Kidney (tissue), 14 donors: ENCODE data around the gene HTR3B. TPM values are rescaled to one million over a fixed set of nuclear protein-coding genes. Genes with fewer than 3 reads are reported as not detected.
A peak's percentile ranks its signal among the peaks of the same experiment; 100 is the strongest.

Experiments used
- DNase-seq, 5 donors: peaks; one replicate each; pipeline ENCODE4 v3.0.0-alpha.2; 2013 to 2020
- FAIRE-seq: peaks from 2 replicates; lab custom pipeline; 2012; peaks lifted over from hg19 to GRCh38; lab: Jason Lieb, UNC
- H3K27ac ChIP-seq, 2 donors: one replicate each; pipeline ENCODE4 v1.7.0; 2013; ENCODE audit warnings: low read depth in 2 of 2, low read length in 2 of 2, inconsistent platforms in 1 of 2
- H3K27me3 ChIP-seq: one replicate; pipeline ENCODE4 v1.7.1; 2013; ENCODE audit warnings: low read length, inconsistent platforms; ENCODE audit not compliant: control insufficient read depth, insufficient read depth
- H3K36me3 ChIP-seq, 3 donors: one replicate each; pipeline versions ENCODE4 v1.7.0 to v1.7.1; 2013; ENCODE audit warnings: low read length in 3 of 3, control low read depth in 1 of 3, inconsistent platforms in 1 of 3; ENCODE audit not compliant: insufficient read depth in 3 of 3, control insufficient read depth in 2 of 3
- H3K4me1 ChIP-seq, 3 donors: one replicate each; pipeline versions ENCODE4 v1.7.0 to v1.7.1; 2013; ENCODE audit warnings: low read length in 3 of 3, inconsistent platforms in 1 of 3, low read depth in 1 of 3; ENCODE audit not compliant: control insufficient read depth in 2 of 3, insufficient read depth in 2 of 3
- H3K4me3 ChIP-seq, 3 donors: one replicate each; pipeline versions ENCODE4 v1.7.0 to v1.8.1; 2013; ENCODE audit warnings: low read length in 3 of 3, control low read depth in 1 of 3, inconsistent platforms in 1 of 3
- H3K9ac ChIP-seq, 3 donors: one replicate each; pipeline versions ENCODE4 v1.7.0 to v1.7.1; 2013; ENCODE audit warnings: low read length in 3 of 3, control low read depth in 1 of 3, inconsistent platforms in 1 of 3
- H3K9me3 ChIP-seq, 3 donors: one replicate each; pipeline versions ENCODE4 v1.7.0 to v1.7.1; 2013; ENCODE audit warnings: low read length in 3 of 3, control low read depth in 1 of 3, inconsistent platforms in 1 of 3; ENCODE audit not compliant: control insufficient read depth in 2 of 3, insufficient read depth in 1 of 3
- intact Hi-C: fragments of 100-400 bp; cut with DNase I; formaldehyde crosslinking; loops from one replicate; pipeline ENCODE4 v1.11.1; 2022
- polyA plus RNA-seq: library from polyadenylated mRNA; stranded (reverse); fragments of 350-450 nt; fragmentation: Illumina TruSeq; extraction: RNeasy Lipid Tissue Mini Kit (QIAGEN cat#74804); gene quantifications from one replicate; pipeline ENCODE4 v1.2.3, GENCODE V29; 2014; ENCODE audit warnings: low read depth, low replicate concordance; ENCODE audit not compliant: insufficient read depth
- total RNA-seq: library from RNA; stranded (reverse); fragmentation: NEBNext Ultra II Directional; extraction: Animal tissue kit (Norgen Biotek cat#: 25700); gene quantifications from one replicate; pipeline ENCODE4 v1.2.1, GENCODE V29; 2021
- TF ChIP-seq, protein P1 (sequence below): IDR thresholded peaks from 3 replicates; pipeline ENCODE4 v1.5.1; 2012; ENCODE audit warnings: mild to moderate bottlenecking, moderate library complexity, borderline replicate concordance; ENCODE audit not compliant: insufficient read depth; ENCODE audit errors: extremely low read depth
- donor health status: control.
- donor health status: control.
- donor health status: control.
- donor health status: control.
- donor health status: control.
- donor health status: DM: yes; HTN: yes; CAD: no.
- donor health status: Normal renal cell carcinoma (clear cell type).

The HTR3B gene
- total and polyA plus RNA-seq, 2 donors from 2014 or later = 0.16 TPM; not detected in 1

DNA sequence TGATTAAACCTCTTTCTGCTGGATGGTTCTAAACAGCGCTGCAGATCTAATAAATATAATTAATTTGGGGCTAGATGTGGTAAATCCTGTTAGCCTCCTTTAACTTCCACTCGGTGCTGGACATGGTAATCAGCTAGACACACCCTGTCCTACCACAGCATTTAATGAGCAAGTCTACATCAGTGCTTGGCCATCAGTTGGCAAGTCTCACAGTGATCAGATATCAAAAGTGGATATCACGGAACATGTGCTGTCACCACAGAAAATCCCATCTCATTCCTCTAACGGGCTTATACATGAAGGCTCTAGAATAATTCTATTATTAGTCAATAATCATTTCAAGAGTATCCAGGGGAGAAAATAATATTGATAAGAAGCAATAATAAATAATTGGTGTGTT lies 23.6 kb upstream of the HTR3B start:
- TF ChIP-seq, protein P1, sequence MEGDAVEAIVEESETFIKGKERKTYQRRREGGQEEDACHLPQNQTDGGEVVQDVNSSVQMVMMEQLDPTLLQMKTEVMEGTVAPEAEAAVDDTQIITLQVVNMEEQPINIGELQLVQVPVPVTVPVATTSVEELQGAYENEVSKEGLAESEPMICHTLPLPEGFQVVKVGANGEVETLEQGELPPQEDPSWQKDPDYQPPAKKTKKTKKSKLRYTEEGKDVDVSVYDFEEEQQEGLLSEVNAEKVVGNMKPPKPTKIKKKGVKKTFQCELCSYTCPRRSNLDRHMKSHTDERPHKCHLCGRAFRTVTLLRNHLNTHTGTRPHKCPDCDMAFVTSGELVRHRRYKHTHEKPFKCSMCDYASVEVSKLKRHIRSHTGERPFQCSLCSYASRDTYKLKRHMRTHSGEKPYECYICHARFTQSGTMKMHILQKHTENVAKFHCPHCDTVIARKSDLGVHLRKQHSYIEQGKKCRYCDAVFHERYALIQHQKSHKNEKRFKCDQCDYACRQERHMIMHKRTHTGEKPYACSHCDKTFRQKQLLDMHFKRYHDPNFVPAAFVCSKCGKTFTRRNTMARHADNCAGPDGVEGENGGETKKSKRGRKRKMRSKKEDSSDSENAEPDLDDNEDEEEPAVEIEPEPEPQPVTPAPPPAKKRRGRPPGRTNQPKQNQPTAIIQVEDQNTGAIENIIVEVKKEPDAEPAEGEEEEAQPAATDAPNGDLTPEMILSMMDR = no peak
- no peak overlapping the region for H3K4me3 ChIP-seq
- FAIRE-seq = no peak
- no peaks in the 10 kb centered on the region for H3K36me3 ChIP-seq
- no peaks in the 10 kb centered on the region for H3K4me1 ChIP-seq
- H3K27ac ChIP-seq = no peak overlapping the region
- H3K27me3 ChIP-seq = no peaks in the 10 kb centered on the region
- no peak for DNase-seq
- H3K9me3 ChIP-seq = no peaks in the 10 kb centered on the region
- intact Hi-C loops = no loop called here
- no peak overlapping the region for H3K9ac ChIP-seq

DNA sequence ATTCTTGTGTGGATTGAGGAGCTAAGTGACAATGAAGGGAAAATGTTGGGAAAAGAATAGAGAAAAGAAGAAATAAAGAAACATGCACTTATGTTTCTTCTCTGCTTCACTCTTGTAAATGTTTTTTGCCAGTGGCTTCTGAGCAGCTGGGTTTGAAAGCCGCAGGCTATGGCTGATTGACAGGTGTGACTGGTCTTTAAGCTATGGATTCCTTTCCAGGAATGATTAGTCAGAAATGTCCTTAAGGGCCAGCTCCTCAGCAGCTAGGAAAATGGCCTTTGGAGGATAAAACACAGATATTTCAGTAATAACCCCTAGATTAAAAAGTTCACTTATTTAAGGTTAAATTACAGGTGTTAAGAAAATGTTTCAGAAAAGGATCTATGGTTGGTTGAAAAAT lies 22.7 kb upstream of the HTR3B start:
- no peaks in the 10 kb centered on the region for H3K27me3 ChIP-seq
- no peaks in the 10 kb centered on the region for H3K9me3 ChIP-seq
- TF ChIP-seq, protein P1 = no peak
- no peak for FAIRE-seq
- no peak overlapping the region for H3K9ac ChIP-seq
- H3K27ac ChIP-seq = no peak overlapping the region
- intact Hi-C loops = no loop called here
- no peak for DNase-seq
- no peak overlapping the region for H3K4me3 ChIP-seq
- no peaks in the 10 kb centered on the region for H3K4me1 ChIP-seq
- H3K36me3 ChIP-seq = no peaks in the 10 kb centered on the region

DNA sequence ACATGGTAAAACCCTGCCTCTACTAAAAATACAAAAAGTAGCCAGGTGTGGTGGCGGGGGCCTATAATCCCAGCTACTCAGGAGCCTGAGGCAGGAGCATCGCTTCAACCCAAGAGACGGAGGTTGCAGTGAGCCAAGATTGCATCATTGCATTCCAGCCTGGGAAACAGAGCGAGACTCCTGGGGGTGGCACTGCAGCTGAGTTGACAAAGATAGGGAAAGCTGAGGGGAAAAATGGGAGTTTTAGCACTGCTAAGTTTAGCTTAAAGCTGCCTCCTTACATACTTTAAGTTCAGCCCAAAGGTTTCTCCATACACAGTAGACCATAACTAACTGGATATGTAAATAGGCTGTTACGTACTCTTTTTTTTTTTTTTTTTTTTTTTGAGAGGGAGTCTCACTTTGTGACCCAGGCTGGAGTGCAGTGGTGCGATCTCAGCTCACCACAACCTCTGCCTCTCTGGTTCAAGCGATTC lies 20.2 kb upstream of the HTR3B start:
- FAIRE-seq (no peak), DNase-seq (peak in 3 of 5 donors; percentile 64 to 79 (median 65))
- Histone ChIP-seq H3K27me3 (no peaks in the 10 kb centered on the region), H3K36me3 (no peaks in the 10 kb centered on the region), H3K4me1 (no peaks in the 10 kb centered on the region), H3K4me3 (no peak overlapping the region), H3K27ac (no peak overlapping the region), H3K9ac (no peak overlapping the region), H3K9me3 (no peaks in the 10 kb centered on the region)
- intact Hi-C loops = no loop called here
- TF ChIP-seq, protein P1 = no peak

DNA sequence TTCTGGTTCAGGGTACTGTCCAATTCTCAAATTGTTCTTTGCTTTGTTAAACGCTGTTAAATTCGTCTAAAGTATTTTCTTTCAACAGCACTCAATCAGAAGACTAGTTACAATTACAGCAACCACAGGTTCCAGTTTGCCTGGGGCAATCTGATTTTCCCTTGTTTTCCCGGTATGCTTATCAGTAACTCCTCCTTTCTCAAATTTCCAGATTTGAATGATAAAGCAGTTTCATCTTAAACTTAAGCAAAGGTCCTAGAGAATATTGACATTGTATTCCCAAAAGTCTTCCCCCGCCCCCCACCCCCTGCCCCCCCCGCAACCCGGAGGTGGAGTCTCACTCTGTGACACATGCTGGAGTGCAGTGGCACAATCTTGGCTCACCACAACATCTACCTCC lies 18.7 kb upstream of the HTR3B start:
- H3K9ac ChIP-seq = no peak overlapping the region
- DNase-seq (peak in 2 of 5 donors; percentile 25 to 39), FAIRE-seq (no peak)
- intact Hi-C loops = no loop called here
- H3K4me3 ChIP-seq = no peak overlapping the region
- no peaks in the 10 kb centered on the region for H3K4me1 ChIP-seq
- no peaks in the 10 kb centered on the region for H3K27me3 ChIP-seq
- TF ChIP-seq, protein P1 = no peak
- no peaks in the 10 kb centered on the region for H3K36me3 ChIP-seq
- no peaks in the 10 kb centered on the region for H3K9me3 ChIP-seq
- no peak overlapping the region for H3K27ac ChIP-seq
